Measurements from ENCODE around the gene GLT1D1. TPM values are rescaled to one million over a fixed set of nuclear protein-coding genes. Genes with fewer than 3 reads are reported as not detected.

Gene GLT1D1
- total RNA-seq, 3 donors from 2014 or later, result 0.16 to 0.73 (median 0.33) TPM

GRCh38 chr12:128852026-128852698, 1.1 kb upstream of the GLT1D1 start:
- intact Hi-C loops (cut with DNase I; ENCODE audit: low total_unique reads), result no loop called here
- Histone ChIP-seq H3K27me3 (peaks cover 0 to 23% of the 10 kb centered on the region in 2 donors), H3K36me3 (no peaks in the 10 kb centered on the region), H3K9me3 (no peaks in the 10 kb centered on the region), H3K27ac (no peak overlapping the region), H3K4me3 (no peak overlapping the region), H3K4me1 (no peaks in the 10 kb centered on the region)
- TF ChIP-seq POLR2A (IDR thresholded peaks at IDR 0.05) (no peak), POLR2AphosphoS5 (IDR thresholded peaks at IDR 0.05) (no peak)
- TF ChIP-seq, protein P1, sequence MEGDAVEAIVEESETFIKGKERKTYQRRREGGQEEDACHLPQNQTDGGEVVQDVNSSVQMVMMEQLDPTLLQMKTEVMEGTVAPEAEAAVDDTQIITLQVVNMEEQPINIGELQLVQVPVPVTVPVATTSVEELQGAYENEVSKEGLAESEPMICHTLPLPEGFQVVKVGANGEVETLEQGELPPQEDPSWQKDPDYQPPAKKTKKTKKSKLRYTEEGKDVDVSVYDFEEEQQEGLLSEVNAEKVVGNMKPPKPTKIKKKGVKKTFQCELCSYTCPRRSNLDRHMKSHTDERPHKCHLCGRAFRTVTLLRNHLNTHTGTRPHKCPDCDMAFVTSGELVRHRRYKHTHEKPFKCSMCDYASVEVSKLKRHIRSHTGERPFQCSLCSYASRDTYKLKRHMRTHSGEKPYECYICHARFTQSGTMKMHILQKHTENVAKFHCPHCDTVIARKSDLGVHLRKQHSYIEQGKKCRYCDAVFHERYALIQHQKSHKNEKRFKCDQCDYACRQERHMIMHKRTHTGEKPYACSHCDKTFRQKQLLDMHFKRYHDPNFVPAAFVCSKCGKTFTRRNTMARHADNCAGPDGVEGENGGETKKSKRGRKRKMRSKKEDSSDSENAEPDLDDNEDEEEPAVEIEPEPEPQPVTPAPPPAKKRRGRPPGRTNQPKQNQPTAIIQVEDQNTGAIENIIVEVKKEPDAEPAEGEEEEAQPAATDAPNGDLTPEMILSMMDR (IDR thresholded peaks at IDR 0.05), result no peak
- no peak for DNase-seq (ENCODE audit: low spot score in 2 of 2)

GRCh38 chr12:128853600-128854197, 421 bp downstream of the GLT1D1 start:
- intact Hi-C loops (cut with DNase I; ENCODE audit: low total_unique reads), result no loop called here
- peaks cover 0 to 23% of the 10 kb centered on the region in 2 donors for H3K27me3 ChIP-seq
- no peak overlapping the region for H3K27ac ChIP-seq
- no peak for DNase-seq (ENCODE audit: low spot score in 2 of 2)
- no peak for TF ChIP-seq POLR2AphosphoS5 (IDR thresholded peaks at IDR 0.05)
- TF ChIP-seq, protein P1 (IDR thresholded peaks at IDR 0.05), result no peak
- no peak for TF ChIP-seq POLR2A (IDR thresholded peaks at IDR 0.05)
- no peaks in the 10 kb centered on the region for H3K9me3 ChIP-seq
- no peaks in the 10 kb centered on the region for H3K4me1 ChIP-seq
- H3K36me3 ChIP-seq, result no peaks in the 10 kb centered on the region
- peak overlapping the region; percentile 2 to 58 (median 38) for H3K4me3 ChIP-seq

GRCh38 chr12:128856035-128856790, 2.9 kb downstream of the GLT1D1 start:
- H3K4me3 ChIP-seq, result no peak overlapping the region
- H3K27ac ChIP-seq, result no peak overlapping the region
- peaks cover 0 to 23% of the 10 kb centered on the region in 2 donors for H3K27me3 ChIP-seq
- H3K4me1 ChIP-seq, result no peaks in the 10 kb centered on the region
- H3K36me3 ChIP-seq, result no peaks in the 10 kb centered on the region
- H3K9me3 ChIP-seq, result no peaks in the 10 kb centered on the region
- DNase-seq (ENCODE audit: low spot score in 2 of 2), result no peak
- TF ChIP-seq POLR2A (IDR thresholded peaks at IDR 0.05) (no peak), POLR2AphosphoS5 (IDR thresholded peaks at IDR 0.05) (no peak)
- TF ChIP-seq, protein P1 (IDR thresholded peaks at IDR 0.05), result no peak
- intact Hi-C loops (cut with DNase I; ENCODE audit: low total_unique reads), result no loop called here

- peaks cover 0 to 23% of the 10 kb centered on the region in 2 donors for H3K27me3 ChIP-seq
- TF ChIP-seq, protein P1 (IDR thresholded peaks at IDR 0.05), result no peak
- TF ChIP-seq POLR2AphosphoS5 (IDR thresholded peaks at IDR 0.05) (no peak), POLR2A (IDR thresholded peaks at IDR 0.05) (no peak)
- DNase-seq (ENCODE audit: low spot score in 2 of 2), result no peak
- no peaks in the 10 kb centered on the region for H3K4me1 ChIP-seq
- H3K9me3 ChIP-seq, result no peaks in the 10 kb centered on the region
- no peak overlapping the region for H3K4me3 ChIP-seq
- intact Hi-C loops (cut with DNase I; ENCODE audit: low total_unique reads), result no loop called here
- H3K36me3 ChIP-seq, result no peaks in the 10 kb centered on the region
- no peak overlapping the region for H3K27ac ChIP-seq
Measured at GRCh38 chr12:128856791-128857078, 3.5 kb downstream of the GLT1D1 start.

Measured in breast epithelium (tissue), 4 donors.